Hepatocyte (in vitro differentiated cells): ENCODE data around the gene VANGL1.

Experiments used
- EZH2 ChIP-seq: fragments of 200-600 bp; sonication (generic); IDR thresholded peaks from 2 replicates; pipeline ENCODE4 v1.6.1; 2016; ENCODE audit warnings: antibody characterized with exemption, mild to moderate bottlenecking, borderline replicate concordance
- EZH2phosphoT487 ChIP-seq: fragments of 200-600 bp; sonication (generic); IDR thresholded peaks from one replicate; pipeline ENCODE4 v1.6.1; 2018; ENCODE audit warnings: antibody characterized with exemption, mild to moderate bottlenecking, low read depth, moderate library complexity; ENCODE audit not compliant: unreplicated experiment, severe bottlenecking
- TF ChIP-seq, protein P1 (sequence below): fragments of 200-600 bp; sonication (generic); IDR thresholded peaks from 2 replicates; pipeline ENCODE4 v1.5.1; 2016; ENCODE audit warnings: antibody characterized with exemption, mild to moderate bottlenecking; ENCODE audit not compliant: poor library complexity

DNA sequence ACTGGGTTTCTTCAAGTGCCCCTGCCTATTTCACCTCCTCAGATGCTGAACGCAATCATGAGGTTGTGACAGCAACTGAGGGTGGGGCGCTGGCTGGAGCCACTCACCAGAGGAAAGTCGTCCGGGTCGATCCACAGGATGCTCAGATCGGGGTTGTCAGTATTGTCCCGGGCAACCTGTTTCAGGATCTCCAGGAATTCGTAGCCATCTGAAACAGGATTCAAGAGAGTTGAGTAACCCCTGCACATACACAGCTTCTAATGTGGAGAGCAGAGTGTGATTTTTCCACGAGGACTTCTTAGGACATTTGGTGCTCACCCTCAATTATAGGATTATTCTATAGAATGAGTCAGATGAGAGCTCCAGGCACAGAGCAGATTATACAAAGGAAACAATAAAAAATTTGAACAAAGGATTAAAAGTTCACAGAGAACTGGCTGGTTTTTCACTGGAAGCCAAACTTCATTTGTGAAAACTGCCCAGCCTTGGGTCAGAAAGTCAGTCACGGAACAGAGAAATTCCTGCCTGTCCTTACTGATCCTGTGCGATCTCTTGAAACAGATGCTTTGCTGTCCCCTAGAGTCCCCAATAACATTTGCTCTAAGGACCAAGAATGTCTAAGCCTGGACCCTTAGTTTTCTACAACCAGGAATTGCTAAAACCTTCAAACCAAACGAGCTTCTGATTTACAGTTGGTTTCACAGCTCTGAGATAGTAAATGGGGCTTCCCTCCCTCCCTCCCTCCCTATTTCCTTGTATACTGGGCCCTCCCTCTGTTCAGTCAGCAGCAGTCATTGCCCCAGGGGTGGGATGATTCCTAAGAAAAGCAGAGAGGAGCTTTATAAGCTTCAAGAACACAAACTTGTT lies 63.5 kb downstream of the VANGL1 start:
- TF ChIP-seq, protein P1, sequence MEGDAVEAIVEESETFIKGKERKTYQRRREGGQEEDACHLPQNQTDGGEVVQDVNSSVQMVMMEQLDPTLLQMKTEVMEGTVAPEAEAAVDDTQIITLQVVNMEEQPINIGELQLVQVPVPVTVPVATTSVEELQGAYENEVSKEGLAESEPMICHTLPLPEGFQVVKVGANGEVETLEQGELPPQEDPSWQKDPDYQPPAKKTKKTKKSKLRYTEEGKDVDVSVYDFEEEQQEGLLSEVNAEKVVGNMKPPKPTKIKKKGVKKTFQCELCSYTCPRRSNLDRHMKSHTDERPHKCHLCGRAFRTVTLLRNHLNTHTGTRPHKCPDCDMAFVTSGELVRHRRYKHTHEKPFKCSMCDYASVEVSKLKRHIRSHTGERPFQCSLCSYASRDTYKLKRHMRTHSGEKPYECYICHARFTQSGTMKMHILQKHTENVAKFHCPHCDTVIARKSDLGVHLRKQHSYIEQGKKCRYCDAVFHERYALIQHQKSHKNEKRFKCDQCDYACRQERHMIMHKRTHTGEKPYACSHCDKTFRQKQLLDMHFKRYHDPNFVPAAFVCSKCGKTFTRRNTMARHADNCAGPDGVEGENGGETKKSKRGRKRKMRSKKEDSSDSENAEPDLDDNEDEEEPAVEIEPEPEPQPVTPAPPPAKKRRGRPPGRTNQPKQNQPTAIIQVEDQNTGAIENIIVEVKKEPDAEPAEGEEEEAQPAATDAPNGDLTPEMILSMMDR = no peak
- no peak for TF ChIP-seq EZH2
- TF ChIP-seq EZH2phosphoT487 = no peak
